Left lung (tissue), 10 donors: ENCODE results near the gene DNAJB14. TPM values are rescaled to one million over a fixed set of nuclear protein-coding genes. Genes with fewer than 3 reads are reported as not detected.

ENCODE experiments used
- ATAC-seq: fragments of 200-7000 bp; cut with Tn5 transposase; one replicate; pipeline ENCODE4 v1.9.1; 2020; ENCODE audit warnings: moderate library complexity
- DNase-seq, 4 donors: peaks; one replicate each; pipeline ENCODE4 v3.0.0-alpha.2; 2013 to 2020
- H3K27ac ChIP-seq, 2 donors: fragments of 200-600 bp; sonication (generic) in 1 of 2; one replicate each; pipeline versions ENCODE4 v1.5.0 to v1.8.0; 2020 to 2021
- H3K27me3 ChIP-seq, 2 donors: fragments of 200-600 bp; sonication (generic) in 1 of 2; one replicate each; pipeline versions ENCODE4 v1.5.0 to v1.8.0; 2020 to 2021
- H3K36me3 ChIP-seq, 2 donors: fragments of 200-600 bp; sonication (generic) in 1 of 2; one replicate each; pipeline versions ENCODE4 v1.5.0 to v1.8.0; 2020 to 2021
- H3K4me1 ChIP-seq, 2 donors: fragments of 200-600 bp; one replicate each; pipeline ENCODE4 v1.8.0; 2021
- H3K4me3 ChIP-seq, 2 donors: fragments of 200-600 bp; sonication (generic) in 1 of 2; one replicate each; pipeline versions ENCODE4 v1.5.0 to v1.8.0; 2020 to 2021; ENCODE audit warnings: mild to moderate bottlenecking in 1 of 2
- H3K9me3 ChIP-seq, 2 donors: fragments of 200-600 bp; sonication (generic) in 1 of 2; one replicate each; pipeline versions ENCODE4 v1.5.0 to v1.8.0; 2020 to 2021
- CTCF ChIP-seq, 2 donors: fragments of 200-600 bp; sonication (generic) in 1 of 2; IDR thresholded peaks; one replicate each; pipeline versions ENCODE4 v1.5.0 to v1.8.0; 2021; ENCODE audit warnings: antibody characterized with exemption in 2 of 2
- intact Hi-C, 2 donors: fragments of 100-400 bp; cut with DNase I; formaldehyde crosslinking; loops; one replicate each; pipeline versions ENCODE4 v1.11.2 to v1.14.2; 2022
- polyA plus RNA-seq, 6 donors: library from polyadenylated mRNA; unstranded; fragments of 120-200 nt; gene quantifications; one replicate each; pipeline ENCODE4 v1.2.1, GENCODE V29; 2013; ENCODE audit not compliant: insufficient read length in 6 of 6
- total RNA-seq, 2 donors: library from RNA; stranded (reverse); fragmentation: NEBNext Ultra II Directional; extraction: Animal tissue kit (Norgen Biotek cat#: 25700); gene quantifications; one replicate each; pipeline ENCODE4 v1.2.1, GENCODE V29; 2021
- donor health status: DM: no; HTN: yes; CAD: no.
- donor health status: DM: no; HTN: no; CAD: no.

The DNAJB14 gene
- total and polyA plus RNA-seq, 8 donors: 44.7 to 60.3 (median 50.5) TPM

GRCh38 chr4:99886146-99886545, 60.3 kb downstream of the DNAJB14 start:
- ATAC-seq (no peak), DNase-seq (no peak)
- intact Hi-C loops: loop anchor here in 1 of 2 donors (5.0 kb wide), 1 partner anchor 324 kb away; the partner anchor contains the start of gene TRMT10A
- Histone ChIP-seq H3K4me1 (peaks cover 0 to 23% of the 10 kb centered on the region in 2 donors), H3K27ac (no peak overlapping the region), H3K9me3 (no peaks in the 10 kb centered on the region), H3K27me3 (no peaks in the 10 kb centered on the region), H3K36me3 (peaks cover 0 to 56% of the 10 kb centered on the region in 2 donors), H3K4me3 (no peak overlapping the region)
- no peak for TF ChIP-seq CTCF (IDR thresholded peaks at IDR 0.05)

GRCh38 chr4:99885687-99886086, 60.7 kb downstream of the DNAJB14 start:
- DNase-seq: no peak
- Histone ChIP-seq H3K36me3 (peaks cover 0 to 61% of the 10 kb centered on the region in 2 donors), H3K27me3 (no peaks in the 10 kb centered on the region), H3K27ac (no peak overlapping the region), H3K9me3 (no peaks in the 10 kb centered on the region), H3K4me1 (peaks cover 0 to 19% of the 10 kb centered on the region in 2 donors), H3K4me3 (no peak overlapping the region)
- ATAC-seq: no peak
- intact Hi-C loops: loop anchor here in 1 of 2 donors (5.0 kb wide), 1 partner anchor 323 kb away; the partner anchor contains the start of gene TRMT10A
- no peak for TF ChIP-seq CTCF (IDR thresholded peaks at IDR 0.05)

DNA sequence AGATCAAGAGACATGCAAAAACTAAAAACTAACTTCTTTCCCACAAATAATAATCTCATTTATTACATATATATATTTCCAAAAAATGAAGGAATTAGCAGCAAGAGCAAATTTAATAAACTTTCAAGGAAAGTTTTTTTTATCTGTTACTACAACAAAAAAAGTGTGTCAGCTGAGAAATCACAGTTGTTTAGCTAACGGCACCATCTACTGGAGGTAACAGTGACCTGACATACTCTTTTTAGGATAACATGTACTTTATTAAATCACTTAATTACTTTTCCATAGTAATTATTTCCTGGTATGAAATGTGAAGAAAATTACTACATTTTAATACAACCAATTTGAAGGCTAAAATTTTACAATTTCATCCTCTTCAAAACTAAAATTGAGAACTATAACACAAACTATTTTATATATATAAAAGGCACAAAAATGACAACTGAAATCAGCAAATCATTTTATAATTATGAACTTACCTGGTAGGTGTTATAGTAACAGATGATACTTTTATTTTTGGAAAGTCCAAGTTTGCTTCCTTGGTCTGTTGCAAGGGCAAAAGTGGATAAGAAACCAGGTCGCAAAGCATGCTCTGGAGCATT, 61.3 kb downstream of the DNAJB14 start:
- Histone ChIP-seq H3K4me1 (peaks cover 0 to 18% of the 10 kb centered on the region in 2 donors), H3K27ac (no peak overlapping the region), H3K4me3 (no peak overlapping the region), H3K36me3 (peaks cover 0 to 66% of the 10 kb centered on the region in 2 donors), H3K27me3 (no peaks in the 10 kb centered on the region), H3K9me3 (no peaks in the 10 kb centered on the region)
- DNase-seq (peak in 2 of 4 donors; percentile 33 to 69), ATAC-seq (peak; percentile 41)
- TF ChIP-seq CTCF (IDR thresholded peaks at IDR 0.05): no peak
- intact Hi-C loops: loop anchor here in 1 of 2 donors (5.0 kb wide), 1 partner anchor 323 kb away; the partner anchor contains the start of gene TRMT10A

GRCh38 chr4:99879458-99879857, 67.0 kb downstream of the DNAJB14 start:
- Histone ChIP-seq H3K4me1 (no peaks in the 10 kb centered on the region), H3K27ac (no peak overlapping the region), H3K9me3 (no peaks in the 10 kb centered on the region), H3K36me3 (peaks cover 0 to 76% of the 10 kb centered on the region in 2 donors), H3K27me3 (no peaks in the 10 kb centered on the region), H3K4me3 (no peak overlapping the region)
- TF ChIP-seq CTCF (IDR thresholded peaks at IDR 0.05): no peak
- intact Hi-C loops: no loop called here
- DNase-seq (no peak), ATAC-seq (no peak)

- intact Hi-C loops: no loop called here
- Histone ChIP-seq H3K36me3 (peaks cover 0 to 67% of the 10 kb centered on the region in 2 donors), H3K27me3 (no peaks in the 10 kb centered on the region), H3K9me3 (no peaks in the 10 kb centered on the region), H3K4me1 (no peaks in the 10 kb centered on the region), H3K4me3 (no peak overlapping the region), H3K27ac (no peak overlapping the region)
- TF ChIP-seq CTCF (IDR thresholded peaks at IDR 0.05): no peak
- DNase-seq (no peak), ATAC-seq (no peak)
These were observed 67.8 kb downstream of the DNAJB14 start for GRCh38 chr4:99878604-99879003.
